ENCODE results near the gene HSCB. TPM values are rescaled to one million over a fixed set of nuclear protein-coding genes. Genes with fewer than 3 reads are reported as not detected.

HSCB gene
- total and polyA plus RNA-seq, 9 of the 15 experiments (the other 6 are each of a cell fraction or from before 2014, with no cell fraction given): 2.6 to 13.1 (median 8.6) TPM

GRCh38 chr22:28741200-28741784, 547 bp upstream of the HSCB start (continued):
- TF ChIP-seq GTF3C2 (IDR thresholded peaks at IDR 0.05; ENCODE audit: borderline replicate concordance, extremely low read depth, insufficient read length) (peak; percentile 81), MEIS2 (IDR thresholded peaks at IDR 0.05; ENCODE audit: partially characterized antibody) (no peak), ZC3H8 (IDR thresholded peaks at IDR 0.05) (no peak), FOSL1 (tag; conservative IDR thresholded peaks at IDR 0.05) (peak; percentile 95; the same call in 1 of the 2 replicates), XRCC5 (IDR thresholded peaks at IDR 0.05; ENCODE audit: low read depth, low read length) (no peak), ZNF224 (CRISPR knock-in tag; IDR thresholded peaks at IDR 0.05) (no peak), PHB2 (IDR thresholded peaks at IDR 0.05; ENCODE audit: low read depth) (no peak), MLLT1 (IDR thresholded peaks at IDR 0.05) (peak in 1 of 2 experiments; percentile 14; a peak in 1 of 4 replicates), PPARD (CRISPR knock-in tag; IDR thresholded peaks at IDR 0.05) (no peak), TEAD2 (tag; IDR thresholded peaks at IDR 0.05) (no peak), HLTF (IDR thresholded peaks at IDR 0.05) (no peak), PHF20 (IDR thresholded peaks at IDR 0.05; ENCODE audit: partially characterized antibody) (peak; percentile 31), CBFA2T3 (IDR thresholded peaks at IDR 0.05) (0 out of 2 replicates have a peak, but pooled peaks have one; percentile 30), RBM14 (IDR thresholded peaks at IDR 0.05; ENCODE audit: borderline replicate concordance, insufficient read depth, low read depth, low read length) (no peak), ZNF696 (CRISPR knock-in tag; conservative IDR thresholded peaks at IDR 0.05) (no peak), NFYB (IDR thresholded peaks at IDR 0.05; ENCODE audit: extremely low read depth, insufficient read length) (no peak), BHLHE40 (IDR thresholded peaks at IDR 0.05; ENCODE audit: low read length) (peak; percentile 48; the same call in 1 of the 2 replicates), FUS (optimal IDR thresholded peaks at IDR 0.05; ENCODE audit: low read depth, low read length) (no peak), LCOR (CRISPR knock-in tag; IDR thresholded peaks at IDR 0.05) (no peak), NFIX (CRISPR knock-in tag; IDR thresholded peaks at IDR 0.05; ENCODE audit: low read depth) (no peak)

Measured in K562 (cell line).